ENCODE results near the gene KCTD10. TPM values are rescaled to one million over a fixed set of nuclear protein-coding genes. Genes with fewer than 3 reads are reported as not detected.

The KCTD10 gene
- total and polyA plus RNA-seq, 10 of the 15 experiments (the other 5 are each of a cell fraction or from before 2014, with no cell fraction given), result 5.6 to 52.0 (median 34.2) TPM

GRCh38 chr12:109440851-109441490 lies 36.1 kb downstream of the KCTD10 start:
- H3K36me3 ChIP-seq (ENCODE audit: control insufficient read depth in 2 of 2, insufficient read depth in 2 of 2, low read length in 1 of 2), result no peaks in the 10 kb centered on the region
- H3K79me2 ChIP-seq (ENCODE audit: control insufficient read depth, insufficient read depth, low read length), result no peaks in the 10 kb centered on the region
- no peak overlapping the region for H3K9ac ChIP-seq (ENCODE audit: control insufficient read depth, insufficient read depth, low read length)
- H3K4me3 ChIP-seq, result no peak overlapping the region
- H3K27ac ChIP-seq (ENCODE audit: control insufficient read depth, insufficient read depth), result no peak overlapping the region
- no TSS peak for BruUV-seq (replicated peaks)
- no peak for FAIRE-seq
- H3K4me2 ChIP-seq (ENCODE audit: control insufficient read depth, insufficient read depth), result no peak overlapping the region
- no peak for DNase-seq (ENCODE audit: low read depth, low spot score)
- ChIA-PET CTCF (interaction anchor here (0.6 kb wide), 1 partner anchor 13 kb away, joined by 3 read pairs; no protein-coding TSS in a partner anchor), POLR2A (no interaction called here), RAD21 (ENCODE audit: unreplicated experiment) (no interaction called here), SMC1A (ENCODE audit: uncharacterized antibody, unreplicated experiment) (no interaction called here)
- no peaks in the 10 kb centered on the region for H3K27me3 ChIP-seq (replicated peaks in 1 of 2; ENCODE audit: control insufficient read depth in 2 of 2, insufficient read depth in 2 of 2, low read length in 1 of 2)
- ATAC-seq, result no peak
- WGBS (ENCODE audit: insufficient coverage, insufficient replicate concordance, low lambda C conversion rate, missing lambda C conversion rate), result 47% methylated on average over 9 of the region's 9 CpGs
- no peaks in the 10 kb centered on the region for H4K20me1 ChIP-seq (ENCODE audit: control insufficient read depth, insufficient read depth)
- no peak overlapping the region for H2AFZ ChIP-seq (ENCODE audit: control insufficient read depth, low read depth, low read length)
- intact Hi-C loops (cut with micrococcal nuclease; ENCODE audit: unreplicated experiment) (no loop called here), in situ Hi-C loops (cut with MboI) (no loop called here)
- no peaks in the 10 kb centered on the region for H3K4me1 ChIP-seq (ENCODE audit: control insufficient read depth, insufficient read depth, low read length)
- no peaks in the 10 kb centered on the region for H3K9me3 ChIP-seq (replicated peaks; ENCODE audit: control insufficient read depth, insufficient read depth, low read length)
- TF ChIP-seq ZBTB33 (IDR thresholded peaks at IDR 0.05) (no peak), EZH2 (IDR thresholded peaks at IDR 0.05; ENCODE audit: borderline replicate concordance, control insufficient read depth, low read depth, low read length) (no peak), CTCF (IDR thresholded peaks at IDR 0.05 in 2 of 3, conservative IDR thresholded peaks at IDR 0.05 in 1 of 3; ENCODE audit: control insufficient read depth in 2 of 3, extremely low read depth in 1 of 3, insufficient read depth in 1 of 3, low read depth in 3 of 3, low read length in 3 of 3) (no peak), RCOR1 (conservative IDR thresholded peaks at IDR 0.05; ENCODE audit: low read depth, low read length) (no peak), POLR2AphosphoS2 (IDR thresholded peaks at IDR 0.05; ENCODE audit: low read depth, low read length) (no peak), ZZZ3 (IDR thresholded peaks at IDR 0.05; ENCODE audit: control insufficient read depth, insufficient read length, low read depth) (no peak), MTA3 (IDR thresholded peaks at IDR 0.05; ENCODE audit: borderline replicate concordance, low read length) (no peak), HDAC2 (IDR thresholded peaks at IDR 0.05) (no peak), HDAC6 (IDR thresholded peaks at IDR 0.05; ENCODE audit: unreplicated experiment) (no peak), IRF4 (IDR thresholded peaks at IDR 0.05; ENCODE audit: low read depth, low read length) (no peak), ZNF384 (IDR thresholded peaks at IDR 0.05; ENCODE audit: borderline replicate concordance, low read depth, low read length) (no peak), TARDBP (IDR thresholded peaks at IDR 0.05; ENCODE audit: borderline replicate concordance) (no peak), DPF2 (IDR thresholded peaks at IDR 0.05) (no peak), ATF2 (IDR thresholded peaks at IDR 0.05; ENCODE audit: low read length) (no peak), CREM (IDR thresholded peaks at IDR 0.05; ENCODE audit: low read depth) (no peak), NR2F1 (conservative IDR thresholded peaks at IDR 0.05) (no peak), BRCA1 (IDR thresholded peaks at IDR 0.05; ENCODE audit: low read depth, low read length) (no peak)
